PFSK-1 (cell line): ENCODE measurements around the gene ULBP1.

Experiments
- FOXP2 ChIP-seq: optimal IDR thresholded peaks from 2 replicates; pipeline ENCODE3; 2011; ENCODE audit warnings: borderline replicate concordance, control low read depth, inconsistent platforms; ENCODE audit not compliant: insufficient read depth; ENCODE audit errors: extremely low read length, extremely low read depth
- POLR2AphosphoS5 ChIP-seq: IDR thresholded peaks from 2 replicates; pipeline ENCODE4 v1.6.1; 2012; ENCODE audit warnings: low read depth, mild to moderate bottlenecking, control low read depth, low read length, moderate library complexity
- REST ChIP-seq, 2 experiments: IDR thresholded peaks; 2 replicates each; pipeline versions ENCODE4 v1.6.1 to v1.8.0; 2011 to 2012; ENCODE audit warnings: low read depth in 2 of 2, low read length in 2 of 2, control low read depth in 1 of 2, inconsistent platforms in 1 of 2, mild to moderate bottlenecking in 1 of 2, moderate library complexity in 1 of 2; ENCODE audit not compliant: insufficient read depth in 1 of 2
- SIN3A ChIP-seq: IDR thresholded peaks from 2 replicates; pipeline ENCODE4 v1.6.1; 2012; ENCODE audit warnings: mild to moderate bottlenecking, low read length, moderate library complexity, borderline replicate concordance; ENCODE audit not compliant: insufficient read depth
- TAF1 ChIP-seq: IDR thresholded peaks from 2 replicates; pipeline ENCODE4 v1.6.1; 2012; ENCODE audit warnings: low read length, control low read depth, borderline replicate concordance; ENCODE audit not compliant: insufficient read depth

ULBP1 gene

DNA sequence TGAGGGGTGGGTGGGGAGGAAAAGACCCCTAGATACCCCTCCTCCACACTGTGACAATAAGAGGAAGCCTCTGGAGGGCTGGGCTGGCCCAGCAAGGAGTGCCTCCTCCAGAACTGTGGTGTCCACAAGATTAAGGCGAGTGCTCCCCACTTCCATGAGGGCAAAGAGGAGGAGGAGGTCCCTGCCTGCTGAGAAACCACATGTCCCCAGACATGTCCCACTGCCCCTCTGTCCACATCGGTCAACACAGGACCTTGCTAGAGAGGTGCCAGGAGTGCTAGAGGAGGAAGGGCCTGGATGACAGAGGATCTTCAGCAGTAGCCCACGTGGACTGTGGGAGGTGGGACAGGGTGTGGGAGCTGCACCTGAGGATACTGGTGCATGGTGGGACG lies 43.9 kb upstream of the ULBP1 start:
- no peak for TF ChIP-seq FOXP2
- no peak for TF ChIP-seq SIN3A
- no peak for TF ChIP-seq TAF1

GRCh38 chr6:149921361-149921760 lies 42.4 kb upstream of the ULBP1 start:
- TF ChIP-seq FOXP2 (no peak), POLR2AphosphoS5 (no peak), REST (IDR thresholded peaks at IDR 0.05; ENCODE audit: insufficient read depth in 1 of 2, low read depth in 2 of 2, low read length in 2 of 2) (no peak)

- TF ChIP-seq POLR2AphosphoS5: no peak
These were observed 41.0 kb upstream of the ULBP1 start, which contains the start of gene RAET1G for GRCh38 chr6:149922642-149923326. RAET1G (minus strand) TSS chr6:149923121; CDS start chr6:149923010, 111 bp downstream.

DNA sequence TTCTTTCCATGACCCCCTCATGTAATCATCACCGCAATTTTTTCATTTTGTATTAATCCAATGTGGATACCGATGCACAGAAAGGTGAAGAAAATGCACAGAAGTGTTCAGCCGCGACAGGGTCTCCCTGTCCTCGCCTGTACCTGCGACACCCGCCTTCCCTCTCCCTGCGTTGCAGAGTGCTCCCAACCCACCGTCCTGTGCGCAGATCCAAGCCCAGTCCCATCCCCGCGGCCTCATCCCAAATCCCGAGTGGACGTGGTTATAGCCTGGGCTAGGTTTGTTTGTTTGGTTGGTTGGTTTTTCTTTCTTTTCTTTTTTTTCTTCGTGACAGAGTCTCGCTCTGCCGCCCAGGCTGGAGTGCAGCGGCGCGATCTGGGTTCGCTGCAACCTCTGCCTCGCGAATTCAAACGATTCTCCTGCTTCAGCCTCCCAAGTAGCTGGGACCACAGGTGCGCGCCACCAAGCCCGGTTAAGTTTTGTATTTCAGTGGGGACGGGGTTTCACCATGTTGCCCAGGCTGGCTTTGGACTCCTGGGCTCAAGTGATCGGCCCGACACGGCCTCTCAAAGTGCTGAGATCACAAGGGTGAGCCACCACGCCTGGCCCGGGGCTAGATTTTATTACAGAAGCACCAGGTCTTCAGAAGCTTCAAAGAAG lies 40.3 kb upstream of the ULBP1 start:
- TF ChIP-seq FOXP2 (no peak), TAF1 (no peak), REST (IDR thresholded peaks at IDR 0.05; ENCODE audit: insufficient read depth in 1 of 2, low read depth in 2 of 2, low read length in 2 of 2) (no peak), POLR2AphosphoS5 (no peak), SIN3A (no peak)

GRCh38 chr6:149924206-149924932 lies 39.4 kb upstream of the ULBP1 start:
- no peak for TF ChIP-seq REST (IDR thresholded peaks at IDR 0.05; ENCODE audit: insufficient read depth in 1 of 2, low read depth in 2 of 2, low read length in 2 of 2)
- no peak for TF ChIP-seq SIN3A
- no peak for TF ChIP-seq FOXP2
- TF ChIP-seq POLR2AphosphoS5: no peak
- no peak for TF ChIP-seq TAF1

DNA sequence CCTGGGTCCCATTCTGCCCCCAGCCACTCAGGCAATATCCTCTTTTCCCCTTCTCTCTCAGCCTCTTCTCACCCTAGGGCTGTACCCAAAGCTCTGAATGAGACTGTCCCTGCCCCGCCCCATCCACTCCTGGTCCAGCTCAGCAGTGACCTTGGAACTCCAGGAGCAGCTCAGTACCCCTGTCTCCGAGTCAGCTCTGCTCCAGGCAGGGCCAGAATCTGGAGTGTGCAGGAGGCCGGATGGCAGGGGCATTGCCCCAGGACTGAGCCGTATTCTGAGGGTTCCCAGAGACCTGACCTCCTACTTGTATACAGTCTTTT lies 38.9 kb upstream of the ULBP1 start:
- no peak for TF ChIP-seq SIN3A
- no peak for TF ChIP-seq TAF1
- TF ChIP-seq FOXP2: no peak
- TF ChIP-seq POLR2AphosphoS5: no peak
- no peak for TF ChIP-seq REST (IDR thresholded peaks at IDR 0.05; ENCODE audit: insufficient read depth in 1 of 2, low read depth in 2 of 2, low read length in 2 of 2)
